HG03095 (cell line): ENCODE data around the gene C2orf76.
"Not testable (repeated sequence)": the region's sequence is repeated elsewhere in the genome, so short reads cannot be mapped to it uniquely, and the experiment has no call there.

Experiments used
- ATAC-seq: cut with Tn5 transposase; IDR thresholded peaks from one replicate; pipeline ENCODE4 v1.9.1; 2021; ENCODE audit warnings: moderate library complexity; ENCODE audit not compliant: unreplicated experiment

Gene C2orf76

DNA sequence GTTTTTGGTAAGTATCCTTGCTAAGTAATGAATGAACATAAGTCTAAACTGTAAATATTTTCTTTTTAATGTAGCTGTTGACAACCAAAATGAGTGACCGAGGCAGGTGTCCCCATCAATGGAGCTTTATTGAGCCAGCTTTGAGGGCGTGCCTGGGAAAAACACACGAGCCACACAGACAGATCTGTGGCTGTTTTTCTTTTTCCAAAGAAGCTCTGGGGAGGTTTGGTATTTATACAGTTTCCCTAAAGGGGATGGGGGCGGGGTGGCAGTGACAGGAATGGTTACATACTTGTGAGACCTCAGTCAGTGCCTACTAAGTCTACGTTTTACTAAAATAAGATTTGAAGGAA lies 11.3 kb upstream of the C2orf76 start:
- no peak for ATAC-seq

DNA sequence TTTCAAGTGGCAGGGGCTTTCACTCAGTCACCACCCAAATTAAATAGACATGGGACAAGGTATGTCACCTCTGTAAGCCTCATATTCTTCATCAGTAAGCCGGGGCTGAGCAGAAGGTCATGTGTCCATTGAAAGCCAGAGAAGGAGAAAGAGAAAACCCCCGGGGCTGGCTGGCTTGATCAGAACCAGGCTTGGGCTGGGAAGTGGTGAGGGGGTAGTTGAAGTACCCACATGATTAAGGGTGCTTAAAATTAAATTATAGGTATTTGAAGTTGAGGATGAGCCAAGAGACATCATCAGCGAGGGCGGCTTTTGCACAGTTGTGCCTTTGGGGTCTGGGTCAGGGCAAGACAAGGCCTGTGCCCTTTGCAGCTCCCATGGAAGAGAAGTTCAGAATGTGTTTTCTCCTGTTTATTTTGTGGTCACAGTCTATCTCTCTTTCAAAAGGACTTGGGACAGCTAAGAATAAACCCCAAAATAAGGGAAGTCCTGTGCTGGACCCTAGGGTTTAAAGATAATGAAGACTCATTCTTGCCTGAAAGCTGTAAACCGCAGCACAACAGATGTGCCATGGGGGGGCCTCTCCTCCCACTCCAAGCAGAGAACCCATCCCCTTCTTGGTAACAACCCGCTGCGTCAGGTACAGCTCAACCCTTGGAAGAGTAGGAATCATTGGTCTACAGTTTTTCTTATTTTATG lies 10.8 kb upstream of the C2orf76 start:
- ATAC-seq = no peak

DNA sequence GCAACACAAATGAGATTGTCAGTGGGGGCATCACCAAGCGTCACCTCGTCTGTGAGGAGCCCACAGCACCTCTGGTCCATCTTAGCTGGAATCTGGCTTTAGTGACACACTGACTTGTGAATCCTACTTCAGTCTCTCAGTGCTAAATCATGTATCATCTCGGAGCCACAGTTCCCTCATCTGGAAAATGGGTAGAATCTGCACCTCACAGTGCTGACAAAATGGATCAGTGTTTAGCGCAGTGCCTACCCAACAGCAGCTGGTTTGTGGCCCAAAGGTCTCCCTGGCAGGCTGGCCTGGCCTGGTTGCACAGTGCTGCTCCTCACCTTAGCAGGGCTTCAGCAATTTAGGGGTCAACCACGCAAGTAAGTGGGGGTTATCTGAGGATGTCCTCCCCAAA lies 10.2 kb upstream of the C2orf76 start:
- no peak for ATAC-seq

DNA sequence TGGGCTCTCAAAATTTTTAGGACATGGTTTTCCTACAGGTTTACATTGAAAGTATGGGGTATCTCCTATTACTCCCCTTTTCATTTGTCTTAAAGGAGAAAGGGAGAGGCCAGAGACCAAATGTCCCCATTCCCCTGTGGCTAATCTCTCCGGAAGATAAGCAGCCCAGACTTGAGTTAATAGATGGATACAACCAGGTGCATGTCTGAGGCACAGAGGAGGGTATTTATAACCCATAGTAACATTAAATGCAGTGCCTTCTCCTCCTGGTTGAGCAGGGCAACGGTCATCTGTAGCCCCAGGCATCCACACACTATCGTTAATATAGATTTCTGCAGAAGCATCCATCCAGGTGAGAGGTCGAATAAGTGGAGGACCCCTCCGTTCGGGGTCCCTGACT lies 9.8 kb upstream of the C2orf76 start:
- ATAC-seq = not testable (repeated sequence)

DNA sequence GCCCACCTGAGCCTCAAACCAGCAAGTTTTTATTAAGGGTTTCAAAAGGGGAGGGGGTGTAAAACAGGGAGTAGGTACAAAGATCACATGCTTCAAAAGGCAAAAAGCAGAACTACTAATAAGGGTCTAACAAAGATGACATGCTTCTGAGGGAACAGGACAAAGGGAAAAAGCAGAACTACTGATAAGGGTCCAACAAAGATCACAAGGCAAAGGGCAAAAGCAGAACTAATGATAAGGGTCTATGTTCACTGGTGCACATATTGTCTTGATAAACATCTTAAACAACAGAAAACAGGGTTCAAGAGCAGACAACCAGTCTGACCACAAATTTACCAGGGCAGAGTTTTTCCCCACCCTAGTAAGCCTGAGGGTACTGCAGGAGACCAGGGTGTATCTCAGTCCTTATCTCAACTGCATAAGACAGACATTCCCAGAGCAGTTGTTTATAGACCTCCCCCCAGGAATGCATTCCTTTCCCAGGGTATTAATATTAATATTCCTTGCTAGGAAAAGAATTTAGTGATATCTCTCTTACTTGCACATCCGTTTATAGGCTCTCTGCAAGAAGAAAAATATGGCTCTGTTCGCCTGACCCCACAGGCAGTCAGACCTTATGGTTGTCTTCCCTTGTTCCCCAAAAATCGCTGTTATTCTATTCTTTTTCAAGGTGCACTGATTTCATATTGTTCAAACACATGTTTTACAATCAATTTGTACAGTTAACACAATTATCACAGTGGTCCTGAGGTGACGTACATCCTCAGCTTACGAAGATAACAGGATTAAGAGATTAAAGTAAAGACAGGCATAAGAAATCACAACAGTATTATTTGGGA lies 7.5 kb upstream of the C2orf76 start:
- ATAC-seq = not testable (repeated sequence)

DNA sequence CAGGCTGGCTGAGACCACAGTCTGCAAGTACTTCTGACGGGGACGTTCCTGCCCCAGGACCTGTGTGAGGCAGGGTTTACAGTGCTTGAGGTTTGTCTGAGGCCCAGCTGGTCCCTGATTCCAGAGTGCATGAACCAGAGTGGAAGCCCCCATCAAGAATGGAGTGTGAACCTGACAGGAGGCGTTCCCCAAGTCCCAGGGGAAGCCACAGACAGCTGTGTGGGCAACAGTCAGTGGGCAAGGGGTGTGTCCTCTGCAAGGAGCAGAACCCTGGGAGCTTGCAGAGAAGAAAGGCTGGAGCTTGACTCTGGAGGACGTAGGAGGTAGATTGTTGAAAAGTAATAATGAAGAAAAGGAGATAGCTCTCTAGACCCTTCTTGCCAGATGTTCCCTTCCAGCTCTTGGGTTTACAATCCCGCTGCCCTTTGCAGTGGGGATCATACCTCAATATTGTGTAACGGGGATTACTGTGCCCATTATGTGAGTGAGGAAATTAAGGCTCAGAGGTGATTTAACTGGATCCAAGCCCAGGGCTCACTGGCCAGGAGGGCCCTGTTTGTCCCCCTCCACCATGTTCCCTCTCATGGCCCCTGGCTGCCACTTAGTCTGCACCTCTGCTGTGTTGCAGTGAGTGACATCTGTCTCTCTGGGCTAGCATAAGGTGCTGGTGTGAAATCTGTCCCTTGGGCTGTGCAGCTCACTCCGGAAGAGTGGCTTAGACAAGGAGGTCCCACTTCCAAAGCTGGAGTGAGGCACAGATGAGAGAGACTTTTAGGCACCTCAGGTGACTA lies 6.3 kb upstream of the C2orf76 start:
- no peak for ATAC-seq

DNA sequence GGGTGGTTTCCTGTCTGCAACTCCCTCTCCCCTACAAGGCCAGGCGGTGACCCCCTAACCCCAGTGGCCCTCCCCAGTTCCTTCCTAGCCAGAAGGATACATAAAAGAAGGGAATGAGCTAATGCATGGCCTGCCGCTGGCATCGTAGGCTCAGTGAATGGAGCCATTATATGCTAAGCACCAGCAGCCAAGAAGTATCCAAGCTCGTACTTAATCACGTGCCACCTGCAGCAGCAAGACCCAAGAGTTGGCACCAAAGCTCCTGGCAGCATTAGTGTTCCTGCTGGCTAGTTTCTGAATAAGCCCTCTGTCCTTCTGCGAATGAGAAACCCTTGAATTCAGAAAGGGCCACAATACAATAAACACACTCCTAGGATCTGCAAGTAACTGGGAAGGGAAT lies 4.5 kb upstream of the C2orf76 start:
- no peak for ATAC-seq

DNA sequence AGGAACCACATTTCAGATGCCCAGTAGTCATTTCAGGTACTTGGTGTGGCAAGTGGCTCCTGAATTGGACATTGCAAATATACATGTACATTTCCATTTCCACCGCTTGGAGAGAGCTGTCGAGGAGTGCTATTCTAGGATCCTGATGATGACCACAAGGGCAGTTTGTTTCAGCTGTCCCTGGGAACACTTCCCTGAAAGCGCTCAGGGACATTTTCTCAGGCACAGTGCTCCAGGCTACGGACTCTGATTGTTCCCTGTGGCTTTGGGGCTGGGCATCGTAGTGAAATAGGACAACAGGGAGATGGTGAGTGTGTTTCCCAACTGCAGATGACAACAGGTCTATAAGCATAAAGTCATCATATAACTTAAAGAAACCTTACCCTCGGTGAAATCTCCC lies 3.2 kb upstream of the C2orf76 start:
- no peak for ATAC-seq

DNA sequence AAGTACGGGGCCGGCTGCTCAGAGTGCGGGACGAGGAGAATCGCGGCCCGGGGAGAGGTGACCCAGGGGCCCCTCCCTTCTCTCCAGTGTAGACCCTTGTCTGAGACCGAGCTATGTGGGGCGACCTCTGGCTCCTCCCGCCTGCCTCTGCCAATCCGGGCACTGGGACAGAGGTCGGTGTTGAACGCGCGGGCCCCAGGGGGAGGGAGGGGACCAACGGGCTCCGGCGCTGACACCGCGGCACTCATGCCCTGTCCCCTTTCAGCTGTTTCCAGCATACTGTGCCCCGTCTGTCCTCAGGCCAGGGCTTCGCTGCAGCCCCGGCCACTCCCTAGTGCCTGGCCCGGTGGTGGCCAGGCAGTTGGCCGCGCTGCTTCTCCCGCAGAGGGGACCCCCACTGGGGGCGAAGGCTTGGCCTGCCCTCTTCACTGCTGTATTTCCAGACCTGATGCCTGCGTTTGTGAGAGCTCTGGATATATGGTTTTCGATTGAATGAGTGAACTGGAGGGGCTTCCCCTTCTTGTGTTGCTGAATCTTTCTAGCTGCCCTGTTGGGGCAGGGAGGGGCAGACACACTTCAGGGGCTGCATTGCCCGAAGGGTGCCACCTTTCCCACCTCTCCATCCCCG lies 952 bp upstream of the C2orf76 start:
- peak; percentile 23 for ATAC-seq

DNA sequence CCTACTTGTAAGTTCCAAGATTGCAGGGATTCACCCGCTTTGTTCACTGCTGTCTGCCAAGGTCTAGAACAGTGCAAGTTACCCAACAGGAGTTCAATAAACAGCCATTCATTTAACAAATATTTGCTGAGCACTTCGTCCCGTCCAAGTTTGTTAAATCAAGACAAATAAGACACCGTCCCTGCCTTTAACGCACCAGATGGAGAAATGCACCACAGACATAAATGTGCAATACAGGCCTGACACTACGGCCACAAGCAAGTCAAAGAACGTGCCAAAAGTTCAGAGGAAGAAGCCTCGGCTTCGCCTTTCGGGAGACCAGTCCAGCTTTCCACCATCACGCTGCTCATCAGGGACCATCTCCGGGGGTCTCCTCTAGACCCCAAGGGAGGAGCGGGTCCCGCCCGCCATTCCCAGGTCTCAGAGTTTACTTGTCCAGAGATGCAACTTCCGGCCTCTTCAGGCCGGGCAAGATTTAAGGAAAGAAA lies 429 bp downstream of the C2orf76 start:
- ATAC-seq = no peak

DNA sequence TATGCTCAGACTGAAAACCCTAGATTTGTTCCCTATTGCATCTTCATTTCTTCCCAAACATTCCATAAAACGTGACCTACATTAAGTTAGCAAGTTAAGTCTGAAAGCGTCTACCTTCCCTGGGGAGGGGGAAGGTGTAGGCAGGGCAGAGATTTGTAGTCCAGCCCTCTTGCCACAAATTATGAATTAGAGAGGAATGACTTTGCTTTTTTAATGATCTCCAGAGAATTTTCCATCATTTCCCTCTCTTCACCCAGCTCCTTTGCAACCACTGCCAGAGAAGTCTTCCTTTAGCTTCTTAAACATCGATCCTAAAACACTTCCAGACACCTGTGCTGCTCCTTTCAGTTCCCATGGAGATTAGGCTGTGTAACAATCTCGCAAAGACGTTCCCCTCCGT lies 1.2 kb downstream of the C2orf76 start:
- no peak for ATAC-seq

DNA sequence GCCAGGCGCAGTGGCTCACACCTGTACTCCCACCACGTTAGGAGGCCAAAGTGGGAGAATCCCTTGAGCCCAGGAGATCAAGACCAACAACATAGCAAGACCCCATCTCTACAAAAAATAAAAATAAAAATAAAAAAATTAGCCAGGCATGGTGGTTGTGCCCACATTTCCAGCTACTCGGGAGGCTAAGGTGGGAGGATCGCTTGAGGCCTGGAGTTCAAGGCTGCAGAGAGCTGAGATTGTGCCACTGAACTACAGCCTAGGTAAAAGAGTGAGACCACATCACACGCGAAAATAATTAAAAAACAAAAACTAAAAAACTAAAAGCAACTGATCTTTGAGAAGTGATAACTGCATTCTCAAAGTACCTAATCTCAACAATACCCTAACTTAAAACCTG lies 1.8 kb downstream of the C2orf76 start:
- no peak for ATAC-seq

DNA sequence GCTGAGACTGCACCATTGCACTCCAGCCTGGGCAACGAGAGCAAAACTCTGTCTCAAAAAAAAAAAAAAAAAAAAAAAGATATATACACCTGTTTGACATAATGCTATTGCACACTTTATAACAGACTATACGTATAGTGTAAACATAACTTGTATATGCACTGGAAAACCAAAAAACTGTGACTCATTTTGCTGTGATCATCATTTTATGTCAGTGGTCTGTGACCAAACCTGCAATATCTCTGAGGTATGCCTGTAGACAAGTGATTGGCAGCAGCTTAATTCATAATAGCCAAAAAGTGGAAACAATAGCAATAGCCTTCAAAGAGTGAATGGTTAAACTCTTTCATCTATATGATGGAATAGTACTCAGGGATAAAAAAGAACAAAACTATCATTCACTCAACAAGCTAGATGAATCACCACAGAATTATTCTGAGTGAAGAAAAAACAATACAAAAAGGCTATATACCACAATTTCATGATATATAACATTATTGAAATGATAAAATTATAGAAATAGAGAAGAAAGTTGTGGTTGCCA lies 6.1 kb downstream of the C2orf76 start:
- no peak for ATAC-seq

DNA sequence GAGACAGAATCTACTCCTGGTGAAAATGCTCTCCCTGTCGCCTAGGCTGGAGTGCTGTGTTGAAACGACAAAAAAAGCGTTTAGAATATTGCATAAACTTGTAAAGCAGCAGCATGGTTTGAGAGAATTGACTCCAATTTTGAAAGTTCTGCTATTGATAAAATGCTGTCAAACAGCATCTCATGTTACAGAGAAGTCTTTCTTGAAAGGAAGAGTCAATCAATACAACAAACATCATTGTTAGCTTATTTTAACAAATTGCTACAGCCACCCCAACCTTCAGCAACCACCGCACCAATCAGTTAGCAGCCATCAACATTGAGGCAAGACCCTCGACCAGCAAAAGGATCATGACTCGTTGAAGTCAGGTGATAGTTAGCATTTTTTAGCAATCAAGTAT lies 6.9 kb downstream of the C2orf76 start:
- ATAC-seq = no peak

DNA sequence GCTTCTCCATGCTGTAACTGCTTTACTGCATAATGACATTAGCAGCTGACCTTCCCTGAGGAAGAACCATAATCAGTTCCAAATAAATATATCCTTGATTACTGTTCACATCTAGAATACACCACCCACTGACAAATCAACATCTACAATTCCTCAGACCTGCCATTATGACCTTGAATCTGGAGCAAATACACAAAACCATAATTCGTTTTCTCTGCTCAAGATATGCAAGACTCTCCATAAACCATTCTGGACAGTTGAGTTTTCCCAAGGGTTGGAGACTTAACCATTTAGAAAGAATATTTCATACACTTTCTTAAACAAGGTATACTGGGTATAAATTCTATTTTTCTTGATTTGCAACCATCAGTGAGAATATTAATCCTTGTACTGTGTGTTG lies 11.8 kb downstream of the C2orf76 start:
- no peak for ATAC-seq

DNA sequence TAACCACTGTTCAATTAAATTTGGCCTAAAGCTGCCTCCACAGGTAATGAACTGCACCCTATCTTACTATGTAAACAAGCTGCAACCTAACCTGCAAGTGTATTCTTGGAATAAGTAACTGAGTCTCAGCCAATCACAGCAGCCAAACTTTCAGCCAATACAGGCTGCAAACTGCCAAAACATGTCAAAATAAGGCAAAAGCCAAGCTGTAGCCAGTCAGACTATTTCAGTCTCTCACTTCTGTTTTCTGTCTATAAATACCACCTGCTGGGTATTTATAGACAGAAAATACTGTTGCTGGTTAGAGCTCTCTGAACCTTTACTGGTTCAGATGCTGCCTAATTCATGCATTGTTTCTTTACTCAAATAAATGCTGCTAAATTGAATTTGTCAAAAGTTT lies 14.3 kb downstream of the C2orf76 start:
- ATAC-seq = peak; percentile 97

DNA sequence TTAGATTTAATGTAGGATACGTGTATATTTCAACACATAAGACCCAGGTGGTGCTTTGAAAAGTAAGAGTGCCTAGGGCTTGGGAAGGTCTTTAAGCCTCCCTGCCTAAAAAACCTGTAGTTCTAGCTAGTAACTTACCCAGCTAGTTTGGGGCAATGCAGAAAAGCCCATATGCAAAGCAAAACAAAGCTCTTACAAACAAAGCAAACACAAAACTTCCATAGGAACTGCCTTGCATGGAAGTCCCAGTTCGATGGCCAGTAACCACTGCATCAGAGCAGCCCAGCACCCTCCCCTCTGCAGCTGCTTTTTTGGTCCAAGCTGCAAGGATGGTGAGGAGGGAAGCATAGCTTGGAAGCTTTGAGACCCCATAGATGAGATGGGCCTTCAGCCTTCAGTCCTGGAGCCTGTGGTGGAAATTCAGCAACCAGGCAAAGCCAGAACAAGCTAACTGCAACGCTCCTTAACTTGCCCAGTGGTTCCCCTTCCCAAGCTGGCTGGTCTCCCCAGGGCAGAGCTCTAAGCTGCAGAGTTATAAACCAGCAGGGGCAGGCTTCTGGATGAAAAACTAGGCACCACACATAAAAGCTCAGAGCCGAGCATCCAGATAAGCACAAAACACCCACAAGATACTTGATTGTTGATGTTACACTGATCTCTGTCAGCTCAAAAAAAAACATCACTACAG lies 16.2 kb downstream of the C2orf76 start:
- no peak for ATAC-seq

DNA sequence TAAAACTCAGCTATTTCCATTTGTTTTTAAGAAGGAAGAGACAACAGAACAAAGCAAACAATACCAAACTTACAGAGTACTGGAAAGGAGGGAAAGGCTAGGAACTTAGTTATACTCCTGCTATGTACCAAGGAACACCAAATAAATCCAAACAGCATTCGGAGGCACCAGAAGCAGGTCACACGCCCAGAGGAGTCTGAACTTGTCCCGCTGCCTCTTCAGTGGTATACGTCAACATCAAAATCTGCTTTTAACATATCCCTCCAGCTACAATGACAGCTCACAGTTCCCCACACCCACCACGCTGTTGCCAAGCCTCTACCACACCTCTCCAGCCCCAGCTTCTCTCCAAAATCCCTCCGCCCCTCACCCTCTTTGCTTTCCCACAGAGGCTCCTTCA lies 17.3 kb downstream of the C2orf76 start:
- no peak for ATAC-seq

DNA sequence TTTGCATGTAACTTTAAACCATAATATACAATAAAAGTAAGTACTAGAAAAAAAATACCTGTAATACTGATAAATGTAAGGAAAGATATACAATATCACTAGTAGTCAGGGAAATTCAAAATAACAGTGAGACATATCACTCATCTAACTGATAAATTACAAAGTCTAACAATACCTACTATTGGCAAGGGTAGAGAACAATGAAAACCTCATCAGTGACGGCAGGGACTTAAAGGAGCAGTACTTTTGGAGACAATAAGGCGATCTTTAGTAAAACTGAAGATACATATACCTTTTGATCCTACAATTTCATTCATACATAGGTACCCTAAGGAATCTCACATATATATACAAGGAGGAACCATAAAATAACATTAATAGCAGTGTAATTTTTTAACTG lies 24.9 kb downstream of the C2orf76 start:
- no peak for ATAC-seq

DNA sequence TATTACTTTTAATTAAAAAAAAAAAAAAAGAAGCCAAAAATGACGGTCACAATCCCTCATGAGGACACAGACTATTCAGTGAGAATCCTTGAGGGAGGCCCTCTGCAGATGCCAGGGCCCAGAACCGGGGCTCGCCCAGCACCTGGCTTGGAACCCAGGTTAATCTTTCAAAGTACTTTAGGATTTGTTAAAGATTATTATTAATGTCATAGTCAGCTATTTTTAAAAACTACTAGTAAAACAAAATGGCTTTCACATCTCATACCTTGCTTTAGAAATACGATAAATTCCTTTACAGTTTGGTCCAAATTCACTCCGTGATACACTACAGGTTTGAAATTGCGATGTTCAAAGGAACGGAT lies 27.1 kb downstream of the C2orf76 start:
- no peak for ATAC-seq
